Ovary (tissue), 9 donors: Measurements from ENCODE around the gene SH3GL2. TPM values are rescaled to one million over a fixed set of nuclear protein-coding genes. Genes with fewer than 3 reads are reported as not detected.

Experiments
- DNase-seq, 5 donors: peaks; one replicate each; pipeline ENCODE4 v3.0.0-alpha.2; 2019 to 2020
- H3K27ac ChIP-seq, 2 donors: fragments of 200-600 bp; one replicate each; pipeline versions ENCODE4 v1.5.1 to v1.8.0; 2019 to 2022
- H3K27me3 ChIP-seq: fragments of 200-600 bp; one replicate; pipeline ENCODE4 v1.8.0; 2022
- H3K36me3 ChIP-seq: fragments of 200-600 bp; sonication (generic); one replicate; pipeline ENCODE4 v1.5.1; 2019
- H3K4me1 ChIP-seq: one replicate; pipeline ENCODE4 v1.8.1; 2013; ENCODE audit warnings: mild to moderate bottlenecking, moderate library complexity; ENCODE audit not compliant: insufficient read depth
- H3K4me3 ChIP-seq: fragments of 200-600 bp; sonication (generic); one replicate; pipeline ENCODE4 v1.5.1; 2017
- H3K9me3 ChIP-seq, 2 donors: fragments of 200-600 bp in 1 of 2; sonication (generic) in 1 of 2; one replicate each; pipeline versions ENCODE4 v1.5.1 to v1.8.1; 2013 to 2019; ENCODE audit warnings: mild to moderate bottlenecking in 1 of 2, moderate library complexity in 1 of 2
- EP300 ChIP-seq: sonication (generic); formaldehyde crosslinking; IDR thresholded peaks from one replicate; pipeline ENCODE4 v1.6.1; 2017; ENCODE audit warnings: antibody characterized with exemption
- POLR2A ChIP-seq: fragments of 450-650 bp; IDR thresholded peaks from one replicate; pipeline ENCODE4 v1.6.1; 2017; ENCODE audit warnings: antibody characterized with exemption, mild to moderate bottlenecking, moderate library complexity
- WGBS, 3 donors: extraction: QIAGEN DNeasy Blood & Tissue Kit in 1 of 3; methylation state at CpG; one replicate each; pipeline versions ENCODE4 v1.1.5 to v1.1.7; 2013 to 2017; 5-methylcytosine and 5-hydroxymethylcytosine counted together
- intact Hi-C, 4 donors: fragments of 100-400 bp; cut with DNase I; formaldehyde crosslinking; loops; one replicate each; pipeline versions ENCODE4 v1.11.0 to v1.15.1; 2022 to 2023
- polyA plus RNA-seq, 2 donors: library from polyadenylated mRNA; stranded (reverse); fragments of 200-250 nt in 1 of 2; fragments of 350-450 nt in 1 of 2; fragmentation: Illumina TruSeq in 1 of 2; extraction: RNeasy Lipid Tissue Mini Kit (QIAGEN cat#74804) in 1 of 2; gene quantifications; one replicate each; pipeline ENCODE4 v1.2.3, GENCODE V29; 2013 to 2014
- total RNA-seq, 7 donors: library from RNA; depleted of rRNA in 2 of 7; stranded (reverse); fragments of >200 nt in 2 of 7; fragmentation: NEBNext Ultra II Directional in 3 of 7; extraction: Animal tissue kit (Norgen Biotek cat#: 25700) in 3 of 7; gene quantifications; one replicate each; pipeline versions ENCODE4 v1.1.0 to v1.2.4, GENCODE V29; 2016 to 2023
- TF ChIP-seq, protein P1 (sequence below), 3 donors: fragments of 450-650 bp in 2 of 3; fragments of 200-600 bp in 1 of 3; IDR thresholded peaks; one replicate each; pipeline versions ENCODE4 v1.5.1 to v1.8.0; 2016 to 2022; ENCODE audit warnings: antibody characterized with exemption in 3 of 3, mild to moderate bottlenecking in 1 of 3
- donor health status: DM: no; HTN: no; CAD: no; lungs with moderate emphysema.
- donor health status: DM: no; HTN: no; CAD: no.
- donor health status: Bipolar disorder and iron deficiency.
- donor health status: DM: yes; HTN: yes; CAD: no.
- donor health status: DM: no; HTN: no; CAD: no.
- donor health status: DM: yes; HTN: yes; CAD: no.

Gene SH3GL2
- total and polyA plus RNA-seq, 9 donors, result 0.25 to 4.9 (median 0.98) TPM; not detected in 1

DNA sequence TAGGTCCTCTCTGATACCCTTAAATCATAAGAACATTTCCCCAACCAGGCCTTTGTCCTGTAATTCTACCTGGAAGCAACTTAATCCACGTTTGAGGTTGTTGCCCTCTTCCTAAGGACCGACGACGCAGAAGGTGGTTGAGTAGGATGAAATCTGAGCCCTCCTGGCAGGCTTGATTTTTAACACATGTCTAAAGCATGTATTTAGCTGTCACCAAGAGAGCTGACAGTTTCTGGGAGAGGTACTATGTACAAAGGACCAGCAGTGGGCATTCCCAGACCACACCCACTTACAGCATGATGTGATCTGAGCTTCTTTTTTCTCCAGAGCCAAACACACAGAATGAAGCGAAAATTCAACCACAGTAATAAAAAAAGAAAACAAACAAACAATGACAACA, 260.9 kb downstream of the SH3GL2 start:
- intact Hi-C loops, result no loop called here
- Histone ChIP-seq H3K4me3 (no peak overlapping the region), H3K36me3 (no peaks in the 10 kb centered on the region), H3K9me3 (no peaks in the 10 kb centered on the region), H3K27me3 (no peaks in the 10 kb centered on the region), H3K27ac (no peak overlapping the region), H3K4me1 (no peaks in the 10 kb centered on the region)
- 69 to 80% (median 71%) methylated on average over 5 of the region's 5 CpGs for WGBS, 3 donors
- TF ChIP-seq POLR2A, result no peak
- TF ChIP-seq, protein P1, sequence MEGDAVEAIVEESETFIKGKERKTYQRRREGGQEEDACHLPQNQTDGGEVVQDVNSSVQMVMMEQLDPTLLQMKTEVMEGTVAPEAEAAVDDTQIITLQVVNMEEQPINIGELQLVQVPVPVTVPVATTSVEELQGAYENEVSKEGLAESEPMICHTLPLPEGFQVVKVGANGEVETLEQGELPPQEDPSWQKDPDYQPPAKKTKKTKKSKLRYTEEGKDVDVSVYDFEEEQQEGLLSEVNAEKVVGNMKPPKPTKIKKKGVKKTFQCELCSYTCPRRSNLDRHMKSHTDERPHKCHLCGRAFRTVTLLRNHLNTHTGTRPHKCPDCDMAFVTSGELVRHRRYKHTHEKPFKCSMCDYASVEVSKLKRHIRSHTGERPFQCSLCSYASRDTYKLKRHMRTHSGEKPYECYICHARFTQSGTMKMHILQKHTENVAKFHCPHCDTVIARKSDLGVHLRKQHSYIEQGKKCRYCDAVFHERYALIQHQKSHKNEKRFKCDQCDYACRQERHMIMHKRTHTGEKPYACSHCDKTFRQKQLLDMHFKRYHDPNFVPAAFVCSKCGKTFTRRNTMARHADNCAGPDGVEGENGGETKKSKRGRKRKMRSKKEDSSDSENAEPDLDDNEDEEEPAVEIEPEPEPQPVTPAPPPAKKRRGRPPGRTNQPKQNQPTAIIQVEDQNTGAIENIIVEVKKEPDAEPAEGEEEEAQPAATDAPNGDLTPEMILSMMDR (IDR thresholded peaks at IDR 0.05), result no peak
- no peak for TF ChIP-seq EP300
- no peak for DNase-seq

DNA sequence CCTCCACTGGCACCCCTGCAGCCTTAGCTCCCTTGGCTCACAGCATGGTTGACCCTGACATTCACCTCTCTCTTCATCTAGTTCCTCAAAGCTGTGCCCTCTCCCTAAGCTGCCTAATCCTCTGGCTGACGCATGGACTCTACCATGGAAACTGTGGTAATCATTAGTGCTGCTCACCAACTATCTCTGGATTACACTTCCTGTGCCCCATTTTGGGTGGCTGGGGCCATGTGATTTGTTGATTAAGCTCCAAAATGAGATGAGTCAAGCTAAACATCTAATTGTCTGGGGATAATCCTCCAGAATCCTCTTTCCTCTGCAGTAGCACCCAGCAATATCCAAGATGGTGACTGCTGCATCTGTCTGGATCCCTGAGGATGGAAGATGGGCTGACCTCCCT, 264.4 kb downstream of the SH3GL2 start:
- Histone ChIP-seq H3K4me3 (no peak overlapping the region), H3K36me3 (no peaks in the 10 kb centered on the region), H3K9me3 (no peaks in the 10 kb centered on the region), H3K27me3 (no peaks in the 10 kb centered on the region), H3K27ac (no peak overlapping the region), H3K4me1 (no peaks in the 10 kb centered on the region)
- no peak for TF ChIP-seq EP300
- TF ChIP-seq POLR2A, result no peak
- TF ChIP-seq, protein P1 (IDR thresholded peaks at IDR 0.05), result no peak
- intact Hi-C loops, result no loop called here
- no peak for DNase-seq
- WGBS, 3 donors, result 95% methylated on average over 1 of the region's 1 CpG
